AG04449 (cell line): ENCODE data around the gene RTP4.
A peak's percentile ranks its signal among the peaks of the same experiment; 100 is the strongest.

Experiments
- CTCF ChIA-PET: fragments of 350-600 bp; formaldehyde crosslinking; extraction: SDS; loops from one replicate; lab custom pipeline; 2021; ENCODE audit warnings: antibody characterized with exemption; lab: Yijun Ruan, JAX
- POLR2A ChIA-PET: fragments of 400-600, 350-600 bp; formaldehyde crosslinking; extraction: SDS; loops from one replicate; lab custom pipeline; 2020; ENCODE audit warnings: antibody characterized with exemption, inconsistent platforms; lab: Yijun Ruan, JAX
- DNase-seq: peaks from one replicate; pipeline ENCODE4 v3.0.0-alpha.2; 2010; ENCODE audit warnings: low read depth, low spot score
- H3K4me3 ChIP-seq: 2 replicates; pipeline ENCODE4 v1.5.1; 2011; ENCODE audit warnings: low read depth, mild to moderate bottlenecking, control low read depth, low read length
- TF ChIP-seq, protein P1 (sequence below): IDR thresholded peaks from one replicate; pipeline ENCODE4 v1.5.1; 2011; ENCODE audit warnings: mild to moderate bottlenecking, moderate library complexity, low read length, control low read depth, inconsistent platforms; ENCODE audit not compliant: insufficient read depth; ENCODE audit errors: missing control alignments

RTP4 gene, protein sequence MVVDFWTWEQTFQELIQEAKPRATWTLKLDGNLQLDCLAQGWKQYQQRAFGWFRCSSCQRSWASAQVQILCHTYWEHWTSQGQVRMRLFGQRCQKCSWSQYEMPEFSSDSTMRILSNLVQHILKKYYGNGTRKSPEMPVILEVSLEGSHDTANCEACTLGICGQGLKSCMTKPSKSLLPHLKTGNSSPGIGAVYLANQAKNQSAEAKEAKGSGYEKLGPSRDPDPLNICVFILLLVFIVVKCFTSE

DNA sequence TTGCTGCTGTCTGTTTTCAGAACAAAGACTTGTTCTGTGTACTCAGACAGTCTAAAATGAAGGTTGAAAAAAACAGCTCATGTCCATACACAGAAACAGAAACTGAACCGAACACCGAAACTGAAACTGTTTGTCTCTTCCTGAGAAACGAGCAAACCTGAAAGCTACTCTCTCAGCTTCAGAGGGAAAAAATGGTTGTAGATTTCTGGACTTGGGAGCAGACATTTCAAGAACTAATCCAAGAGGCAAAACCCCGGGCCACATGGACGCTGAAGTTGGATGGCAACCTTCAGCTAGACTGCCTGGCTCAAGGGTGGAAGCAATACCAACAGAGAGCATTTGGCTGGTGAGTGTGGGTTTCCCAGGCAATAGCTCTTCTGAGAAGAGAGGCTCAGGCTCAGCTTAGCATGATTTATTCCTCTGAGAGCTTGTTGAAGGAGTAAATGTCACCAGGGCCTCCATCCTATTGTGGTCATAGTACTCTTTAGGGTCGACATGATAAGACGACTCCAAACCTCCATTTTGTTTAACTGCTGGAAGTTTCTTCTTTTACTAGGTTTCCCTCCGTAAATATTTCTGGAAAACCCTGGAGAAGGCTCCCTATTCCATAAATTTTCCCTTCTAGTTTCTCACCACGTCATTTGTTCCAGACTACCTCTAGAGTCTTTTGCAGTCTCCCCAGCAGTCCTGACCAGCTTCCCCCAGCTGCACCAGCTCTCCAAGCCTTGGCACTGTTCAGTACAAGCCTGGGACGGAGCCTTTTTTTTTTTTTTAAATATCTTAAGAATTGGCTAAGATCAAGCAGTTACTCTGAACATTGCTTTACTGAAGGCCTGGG lies at the start of gene RTP4:
TSS of gene RTP4 (plus strand) at position 135 of the 838 bp plus-strand sequence. CDS start at position 192, 57 bp downstream.
- no peak within 1 kb of the TSS for H3K4me3 ChIP-seq
- POLR2A ChIA-PET: interaction anchor here (0.6 kb wide), 1 partner anchor 17 kb away, joined by 3 read pairs; no protein-coding TSS in a partner anchor
- TF ChIP-seq, protein P1, sequence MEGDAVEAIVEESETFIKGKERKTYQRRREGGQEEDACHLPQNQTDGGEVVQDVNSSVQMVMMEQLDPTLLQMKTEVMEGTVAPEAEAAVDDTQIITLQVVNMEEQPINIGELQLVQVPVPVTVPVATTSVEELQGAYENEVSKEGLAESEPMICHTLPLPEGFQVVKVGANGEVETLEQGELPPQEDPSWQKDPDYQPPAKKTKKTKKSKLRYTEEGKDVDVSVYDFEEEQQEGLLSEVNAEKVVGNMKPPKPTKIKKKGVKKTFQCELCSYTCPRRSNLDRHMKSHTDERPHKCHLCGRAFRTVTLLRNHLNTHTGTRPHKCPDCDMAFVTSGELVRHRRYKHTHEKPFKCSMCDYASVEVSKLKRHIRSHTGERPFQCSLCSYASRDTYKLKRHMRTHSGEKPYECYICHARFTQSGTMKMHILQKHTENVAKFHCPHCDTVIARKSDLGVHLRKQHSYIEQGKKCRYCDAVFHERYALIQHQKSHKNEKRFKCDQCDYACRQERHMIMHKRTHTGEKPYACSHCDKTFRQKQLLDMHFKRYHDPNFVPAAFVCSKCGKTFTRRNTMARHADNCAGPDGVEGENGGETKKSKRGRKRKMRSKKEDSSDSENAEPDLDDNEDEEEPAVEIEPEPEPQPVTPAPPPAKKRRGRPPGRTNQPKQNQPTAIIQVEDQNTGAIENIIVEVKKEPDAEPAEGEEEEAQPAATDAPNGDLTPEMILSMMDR: no peak
- no peak for DNase-seq
- CTCF ChIA-PET: interaction anchor here (1.0 to 3.5 kb wide), 2 partner anchors 48 to 310 kb away, joined by 7 to 15 read pairs; no protein-coding TSS in a partner anchor

DNA sequence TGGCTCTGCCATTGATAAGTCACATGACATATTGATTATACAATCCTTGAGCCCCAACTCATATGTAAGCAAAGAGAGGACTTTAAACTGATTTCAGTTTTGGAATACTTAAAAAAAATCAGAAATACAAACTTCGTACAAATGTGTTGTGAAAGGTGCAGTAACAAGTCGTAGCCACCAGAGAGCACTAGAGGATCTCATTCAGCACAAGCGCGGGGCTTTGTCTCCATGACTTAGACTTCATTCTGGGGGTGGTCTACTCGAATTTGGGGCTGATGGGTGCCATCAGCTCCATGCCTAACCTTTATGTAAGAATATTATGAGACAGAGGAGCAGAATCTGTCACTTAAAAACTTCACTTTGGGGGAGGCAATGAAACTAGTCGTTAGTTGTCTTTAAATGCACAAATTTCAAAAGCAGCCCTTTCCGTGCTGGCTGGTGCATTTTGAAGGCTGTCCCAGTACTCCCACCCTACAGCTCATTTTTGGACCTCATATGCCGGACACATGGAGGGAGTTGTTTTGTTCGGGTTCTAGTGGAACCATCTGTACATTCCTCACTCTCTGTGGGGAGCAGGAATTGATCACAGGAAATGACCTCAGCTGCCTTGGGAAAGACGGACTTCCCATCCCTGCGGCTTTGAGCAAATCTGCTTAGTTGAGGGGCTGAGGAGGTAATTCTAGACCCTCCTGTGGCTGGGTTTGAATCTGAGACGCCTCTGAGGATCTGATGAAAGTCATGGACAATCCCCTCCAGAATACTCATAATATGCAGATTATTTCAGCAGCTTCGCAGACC lies 49.2 kb upstream of the RTP4 start:
- CTCF ChIA-PET: interaction anchor here (0.6 to 19.9 kb wide), 97 partner anchors 7 to 1813 kb away, joined by 3 to 1530 read pairs (median 5); partner anchors contain the start of genes MASP1, RPL39L, RTP2 and RTP4
- DNase-seq: no peak
- POLR2A ChIA-PET: interaction anchor here (1.0 kb wide), 1 partner anchor 361 kb away, joined by 6 read pairs; no protein-coding TSS in a partner anchor

DNA sequence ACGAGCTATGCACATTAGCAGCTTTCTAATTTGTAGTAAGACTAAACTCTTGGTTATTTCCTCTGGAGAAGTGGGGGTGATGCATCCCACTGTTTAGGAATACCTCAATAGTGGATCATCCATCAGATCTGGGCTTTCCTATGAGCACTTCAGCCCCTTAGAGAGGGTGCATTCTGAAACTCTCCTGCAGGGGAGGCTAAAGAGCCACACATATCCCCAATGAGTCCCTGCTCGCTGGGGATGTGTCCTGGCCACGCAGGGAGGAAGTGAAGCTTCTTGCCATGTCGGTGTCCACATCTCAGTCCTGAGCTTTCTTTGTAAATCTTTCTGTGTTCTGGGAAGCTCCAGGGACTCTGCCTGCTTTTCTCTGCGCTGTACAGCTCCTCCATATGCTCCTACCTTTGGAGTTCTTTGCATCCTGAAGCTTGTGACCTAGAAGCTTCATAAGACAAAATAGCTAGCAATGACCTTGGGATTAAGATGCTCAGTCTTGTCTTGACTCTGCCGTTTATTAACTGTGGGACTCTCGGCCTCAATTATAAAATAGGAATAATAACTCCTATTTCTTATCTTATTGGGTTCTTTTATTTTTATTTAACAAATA lies 48.4 kb upstream of the RTP4 start:
- ChIA-PET POLR2A (interaction anchor here (1.0 kb wide), 1 partner anchor 360 kb away, joined by 6 read pairs; no protein-coding TSS in a partner anchor), CTCF (interaction anchor here (0.5 to 19.9 kb wide), 86 partner anchors 8 to 1812 kb away, joined by 3 to 1530 read pairs (median 6); partner anchors contain the start of genes MASP1, RPL39L, RTP2 and RTP4)
- no peak overlapping the region for H3K4me3 ChIP-seq
- DNase-seq: no peak
- TF ChIP-seq, protein P1: peak; percentile 86

More for the DNA sequence above, 49.2 kb upstream of the RTP4 start:
- TF ChIP-seq, protein P1: peak; percentile 74
- peak overlapping the region; percentile 53 for H3K4me3 ChIP-seq

DNA sequence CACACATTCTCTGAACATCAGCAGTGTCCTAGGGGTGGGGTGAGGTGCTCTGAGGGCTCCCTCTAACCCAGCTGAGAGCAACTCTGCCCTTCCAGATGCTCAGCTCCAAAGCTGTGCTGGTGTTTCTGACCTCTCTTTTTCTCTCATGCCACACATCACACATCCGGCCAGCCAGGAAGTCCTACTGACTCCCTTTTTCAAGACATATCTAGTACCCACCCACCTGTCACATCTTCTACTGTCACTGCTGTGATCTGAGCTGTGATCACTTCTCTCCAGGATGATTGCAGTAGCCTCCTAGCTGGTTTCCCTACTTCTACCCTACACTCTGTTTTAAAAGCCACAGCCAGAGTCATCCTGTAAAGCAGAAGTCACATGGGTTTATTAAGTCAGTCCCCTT lies 46.4 kb upstream of the RTP4 start:
- DNase-seq: no peak
- CTCF ChIA-PET: interaction anchor here (1.1 to 19.9 kb wide), 10 partner anchors 10 to 393 kb away, joined by 3 to 1530 read pairs (median 78); partner anchors contain the start of genes RPL39L and SST
- H3K4me3 ChIP-seq: no peak overlapping the region
- TF ChIP-seq, protein P1: no peak
- POLR2A ChIA-PET: no interaction called here

DNA sequence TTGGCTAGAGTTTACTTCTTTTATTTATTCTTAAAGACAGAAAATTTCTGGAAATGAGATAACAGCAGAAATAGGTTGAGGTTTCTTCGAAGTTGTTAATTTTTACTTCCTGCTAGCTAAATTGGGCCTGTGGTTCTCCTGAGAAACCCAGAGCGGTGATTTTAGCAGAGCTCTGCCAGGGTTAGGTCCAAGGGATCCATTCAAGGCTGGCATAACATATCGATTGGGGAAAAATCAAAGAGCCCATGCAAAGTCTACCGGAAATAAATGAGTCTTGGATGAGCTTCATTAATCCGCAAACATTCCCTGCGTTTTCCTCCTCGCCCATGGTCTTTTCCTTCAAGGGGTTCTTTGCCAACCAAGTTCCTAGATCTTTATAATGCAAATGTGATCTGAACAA lies 45.9 kb upstream of the RTP4 start:
- no peak for DNase-seq
- TF ChIP-seq, protein P1: no peak
- CTCF ChIA-PET: interaction anchor here (0.6 to 19.9 kb wide), 8 partner anchors 10 to 392 kb away, joined by 3 to 1530 read pairs (median 66); partner anchors contain the start of genes RPL39L and SST
- POLR2A ChIA-PET: no interaction called here
- no peak overlapping the region for H3K4me3 ChIP-seq
